HCT116 (cell line): Measurements from ENCODE around the gene FRMPD4. TPM values are rescaled to one million over a fixed set of nuclear protein-coding genes. Genes with fewer than 3 reads are reported as not detected.

Experiments used
- ATAC-seq: fragments of 200-7000 bp; cut with Tn5 transposase; 2 replicates; pipeline ENCODE4 v1.9.1; 2020; ENCODE audit warnings: mild to moderate bottlenecking, moderate library complexity
- BruUV-seq: library from RNA; stranded (reverse); fragments of 400-500 nt; replicated peaks from 2 replicates; lab custom pipeline; 2021; lab: Mats Ljungman, UMichigan
- CTCF ChIA-PET: fragments of 300-600 bp; sonication (Branson Sonifier 250); formaldehyde crosslinking; loops from one replicate; lab custom pipeline; 2021; ENCODE audit warnings: antibody characterized with exemption; lab: Charles Lee
- POLR2A ChIA-PET: fragments of 300-600, 350-600 bp; sonication (Branson Sonifier 250); formaldehyde crosslinking; loops from one replicate; lab custom pipeline; 2021; ENCODE audit warnings: antibody characterized with exemption; lab: Charles Lee
- RAD21 ChIA-PET, 2 experiments: fragments of 300-600 bp; sonication (Branson Sonifier 250); formaldehyde crosslinking; loops; one replicate each; lab custom pipeline; 2023; ENCODE audit warnings: low total read pairs in 2 of 2; ENCODE audit not compliant: uncharacterized antibody in 2 of 2, unreplicated experiment in 2 of 2, low non-redundant PET in 1 of 2; lab: Charles Lee
- DNase-seq: peaks from one replicate; pipeline ENCODE4 v3.0.0-alpha.2; 2010; ENCODE audit warnings: low read depth, low spot score
- H2AFZ ChIP-seq: fragments of 200-600 bp; shearing (Covaris generic), sonication (generic); 2 replicates; pipeline ENCODE4 v1.6.1; 2017; ENCODE audit warnings: low read depth, mixed run types, mixed read lengths, antibody characterized with exemption, low read length; ENCODE audit not compliant: poor library complexity, severe bottlenecking
- H3K27ac ChIP-seq: 2 replicates; pipeline ENCODE4 v1.5.1; 2012; ENCODE audit warnings: low read depth, low read length
- H3K27me3 ChIP-seq: fragments of 200-600 bp; sonication (generic); 2 replicates; pipeline ENCODE4 v1.6.1; 2016; ENCODE audit warnings: mixed run types, low read length, mixed read lengths; ENCODE audit not compliant: insufficient read depth
- H3K36me3 ChIP-seq, 2 experiments: fragments of 200-500 bp in 1 of 2; fragments of 200-600 bp in 1 of 2; sonication (Bioruptor generic) in 1 of 2; sonication (generic) in 1 of 2; 2 replicates each; pipeline versions ENCODE4 v1.5.1 to v1.6.1; 2014 to 2016; ENCODE audit warnings: low read length in 2 of 2, inconsistent platforms in 1 of 2, mixed read lengths in 1 of 2, mixed run types in 1 of 2; ENCODE audit not compliant: insufficient read depth in 2 of 2, control insufficient read depth in 1 of 2
- H3K4me1 ChIP-seq, 2 experiments: fragments of 200-600 bp in 1 of 2; sonication (generic) in 1 of 2; 2 replicates each; pipeline versions ENCODE4 v1.5.1 to v1.6.1; 2012 to 2017; ENCODE audit warnings: low read length in 2 of 2, inconsistent platforms in 1 of 2, mild to moderate bottlenecking in 1 of 2, mixed read lengths in 1 of 2, mixed run types in 1 of 2, moderate library complexity in 1 of 2; ENCODE audit not compliant: insufficient read depth in 2 of 2, control insufficient read depth in 1 of 2
- H3K4me2 ChIP-seq: fragments of 200-600 bp; sonication (generic); 2 replicates; pipeline ENCODE4 v1.6.1; 2017; ENCODE audit warnings: mixed run types, low read length, mixed read lengths
- H3K4me3 ChIP-seq, 2 experiments: fragments of 200-600 bp in 1 of 2; sonication (generic) in 1 of 2; replicated peaks in 1 of 2; 2 replicates each; pipeline ENCODE4 v1.5.1; 2011 to 2016; ENCODE audit warnings: low read length in 2 of 2, control low read depth in 1 of 2, low read depth in 1 of 2, mild to moderate bottlenecking in 1 of 2, mixed read lengths in 1 of 2, mixed run types in 1 of 2
- H3K79me2 ChIP-seq: fragments of 200-600 bp; sonication (generic); 2 replicates; pipeline ENCODE4 v1.6.1; 2017; ENCODE audit warnings: mild to moderate bottlenecking, mixed run types, low read length, moderate library complexity, mixed read lengths; ENCODE audit not compliant: insufficient read depth
- H3K9ac ChIP-seq: fragments of 200-600 bp; sonication (generic); 2 replicates; pipeline ENCODE4 v1.6.1; 2016; ENCODE audit warnings: low read length, mixed read lengths
- H3K9me2 ChIP-seq: fragments of 200-600 bp; sonication (generic), shearing (Covaris generic); 2 replicates; pipeline ENCODE4 v1.6.1; 2017; ENCODE audit warnings: mixed run types, mild to moderate bottlenecking, moderate library complexity; ENCODE audit not compliant: insufficient read depth
- H3K9me3 ChIP-seq, 2 experiments: fragments of 200-500 bp in 1 of 2; fragments of 200-600 bp in 1 of 2; sonication (Bioruptor generic) in 1 of 2; sonication (generic) in 1 of 2; 2 replicates each; pipeline ENCODE4 v1.6.1; 2014 to 2017; ENCODE audit warnings: low read length in 2 of 2, mixed read lengths in 2 of 2, inconsistent platforms in 1 of 2, low read depth in 1 of 2, mild to moderate bottlenecking in 1 of 2, mixed run types in 1 of 2, moderate library complexity in 1 of 2; ENCODE audit not compliant: control insufficient read depth in 1 of 2, insufficient read depth in 1 of 2
- H4K20me1 ChIP-seq: fragments of 200-600 bp; sonication (generic), shearing (Covaris generic); 2 replicates; pipeline ENCODE4 v1.6.1; 2017; ENCODE audit warnings: mixed run types, mild to moderate bottlenecking, moderate library complexity; ENCODE audit not compliant: insufficient read depth
- ATF3 ChIP-seq: IDR thresholded peaks from 2 replicates; pipeline ENCODE4 v1.6.1; 2012
- CBX3 ChIP-seq: IDR thresholded peaks from 2 replicates; pipeline ENCODE4 v1.6.1; 2012; ENCODE audit warnings: low read depth
- CEBPB ChIP-seq: IDR thresholded peaks from 2 replicates; pipeline ENCODE4 v1.6.1; 2012; ENCODE audit warnings: low read depth
- CTCF ChIP-seq, 3 experiments: fragments of 200-600 bp in 1 of 3; sonication (generic) in 1 of 3; IDR thresholded peaks in 2 of 3; conservative IDR thresholded peaks in 1 of 3; 2 replicates each; pipeline ENCODE4 v1.5.1; 2012 to 2017; ENCODE audit warnings: low read depth in 2 of 3, low read length in 2 of 3, antibody characterized with exemption in 1 of 3, borderline replicate concordance in 1 of 3, control low read depth in 1 of 3, mild to moderate bottlenecking in 1 of 3, mixed read lengths in 1 of 3, mixed run types in 1 of 3, moderate library complexity in 1 of 3; ENCODE audit not compliant: insufficient read depth in 1 of 3
- EGR1 ChIP-seq: IDR thresholded peaks from 2 replicates; pipeline ENCODE4 v1.6.1; 2012; ENCODE audit warnings: low read depth
- ELF1 ChIP-seq: IDR thresholded peaks from 2 replicates; pipeline ENCODE4 v1.6.1; 2012; ENCODE audit warnings: low read depth, borderline replicate concordance
- EZH2 ChIP-seq: fragments of 200-600 bp; sonication (generic); IDR thresholded peaks from 2 replicates; pipeline ENCODE4 v1.6.1; 2017; ENCODE audit warnings: antibody characterized with exemption, mixed run types
- EZH2phosphoT487 ChIP-seq: fragments of 200-600 bp; IDR thresholded peaks from 2 replicates; pipeline ENCODE4 v1.6.1; 2018; ENCODE audit warnings: antibody characterized with exemption, borderline replicate concordance
- FOSL1 ChIP-seq: IDR thresholded peaks from 2 replicates; pipeline ENCODE4 v1.6.1; 2012; ENCODE audit warnings: low read depth
- JUND ChIP-seq: IDR thresholded peaks from 2 replicates; pipeline ENCODE4 v1.6.1; 2012
- MAX ChIP-seq: IDR thresholded peaks from 2 replicates; pipeline ENCODE4 v1.6.1; 2012
- POLR2A ChIP-seq: IDR thresholded peaks from 2 replicates; pipeline ENCODE4 v1.7.0; 2011; ENCODE audit warnings: borderline replicate concordance; ENCODE audit not compliant: insufficient read depth, insufficient read length; ENCODE audit errors: extremely low read depth
- POLR2AphosphoS5 ChIP-seq: IDR thresholded peaks from 2 replicates; pipeline ENCODE4 v1.6.1; 2011; ENCODE audit warnings: mild to moderate bottlenecking, low read depth, low read length, moderate library complexity
- REST ChIP-seq: IDR thresholded peaks from 2 replicates; pipeline ENCODE4 v1.6.1; 2012; ENCODE audit warnings: low read depth
- SIN3A ChIP-seq: IDR thresholded peaks from 2 replicates; pipeline ENCODE4 v1.6.1; 2012; ENCODE audit warnings: low read depth
- SP1 ChIP-seq: IDR thresholded peaks from 2 replicates; pipeline ENCODE4 v1.6.1; 2012; ENCODE audit warnings: low read depth
- SRF ChIP-seq: IDR thresholded peaks from 2 replicates; pipeline ENCODE4 v1.6.1; 2012; ENCODE audit warnings: low read depth
- TCF7L2 ChIP-seq: IDR thresholded peaks from 2 replicates; pipeline ENCODE4 v1.7.0; 2011; ENCODE audit warnings: borderline replicate concordance, inconsistent platforms; ENCODE audit not compliant: insufficient read depth, insufficient read length; ENCODE audit errors: extremely low read depth
- ZFX ChIP-seq: fragments of 450-650 bp; IDR thresholded peaks from 2 replicates; pipeline ENCODE4 v1.6.1; 2017
- intact Hi-C: fragments of 100-400 bp; cut with micrococcal nuclease; formaldehyde crosslinking; loops from 2 replicates; pipeline ENCODE4 v1.10.0; 2022
- total RNA-seq: library from RNA; stranded (reverse); gene quantifications from one replicate; pipeline ENCODE4 v1.2.1, GENCODE V29; 2021; ENCODE audit not compliant: unreplicated experiment

Gene FRMPD4
- total RNA-seq, 1 experiment from 2014 or later, result not detected

GRCh38 chrX:12206413-12206812 lies 68.1 kb downstream of the FRMPD4 start:
- Histone ChIP-seq H4K20me1 (no peaks in the 10 kb centered on the region), H3K4me2 (no peak overlapping the region), H3K9me3 (no peaks in the 10 kb centered on the region), H3K36me3 (no peaks in the 10 kb centered on the region), H3K27me3 (no peaks in the 10 kb centered on the region), H3K27ac (no peak overlapping the region), H2AFZ (no peak overlapping the region), H3K9ac (no peak overlapping the region), H3K4me3 (no peak overlapping the region), H3K79me2 (no peaks in the 10 kb centered on the region), H3K9me2 (no peaks in the 10 kb centered on the region), H3K4me1 (no peaks in the 10 kb centered on the region)
- ChIA-PET RAD21 (no interaction called here), CTCF (no interaction called here), POLR2A (no interaction called here)
- intact Hi-C loops, result no loop called here
- TF ChIP-seq SRF (no peak), SP1 (no peak), TCF7L2 (no peak), JUND (no peak), CTCF (IDR thresholded peaks at IDR 0.05 in 2 of 3, conservative IDR thresholded peaks at IDR 0.05 in 1 of 3; ENCODE audit: borderline replicate concordance in 1 of 3, insufficient read depth in 1 of 3, low read depth in 2 of 3, low read length in 2 of 3) (no peak), REST (no peak), FOSL1 (no peak), POLR2A (no peak), EZH2phosphoT487 (no peak), ZFX (no peak), SIN3A (no peak), ATF3 (no peak), EGR1 (no peak), MAX (no peak), POLR2AphosphoS5 (no peak), ELF1 (no peak), EZH2 (no peak), CEBPB (no peak), CBX3 (no peak)
- no TSS peak for BruUV-seq
- DNase-seq (no peak), ATAC-seq (no peak)
